Adipocyte (in vitro differentiated cells): Measurements from ENCODE around the gene ASB12.

Source experiments
- DNase-seq: peaks from one replicate; pipeline ENCODE4 v3.0.0-alpha.2; 2015; ENCODE audit warnings: low read depth
- H3K27me3 ChIP-seq: replicated peaks from 2 replicates; pipeline ENCODE4 v1.7.0; 2013; ENCODE audit warnings: mild to moderate bottlenecking, low read length, moderate library complexity; ENCODE audit not compliant: control insufficient read depth, insufficient read depth
- H3K36me3 ChIP-seq: 2 replicates; pipeline ENCODE4 v1.7.0; 2013; ENCODE audit warnings: low read length, mild to moderate bottlenecking, moderate library complexity; ENCODE audit not compliant: control insufficient read depth, insufficient read depth, severe bottlenecking
- H3K4me1 ChIP-seq: 2 replicates; pipeline ENCODE4 v1.7.0; 2013; ENCODE audit warnings: mild to moderate bottlenecking, low read length, moderate library complexity; ENCODE audit not compliant: control insufficient read depth, insufficient read depth
- H3K4me3 ChIP-seq: 2 replicates; pipeline ENCODE4 v1.7.0; 2013; ENCODE audit warnings: mild to moderate bottlenecking, low read length, moderate library complexity
- H3K9ac ChIP-seq: 2 replicates; pipeline ENCODE4 v1.7.0; 2013; ENCODE audit warnings: mild to moderate bottlenecking, low read length, moderate library complexity
- H3K9me3 ChIP-seq: 2 replicates; pipeline ENCODE4 v1.7.0; 2013; ENCODE audit warnings: mild to moderate bottlenecking, low read length, moderate library complexity; ENCODE audit not compliant: control insufficient read depth

Gene ASB12

DNA sequence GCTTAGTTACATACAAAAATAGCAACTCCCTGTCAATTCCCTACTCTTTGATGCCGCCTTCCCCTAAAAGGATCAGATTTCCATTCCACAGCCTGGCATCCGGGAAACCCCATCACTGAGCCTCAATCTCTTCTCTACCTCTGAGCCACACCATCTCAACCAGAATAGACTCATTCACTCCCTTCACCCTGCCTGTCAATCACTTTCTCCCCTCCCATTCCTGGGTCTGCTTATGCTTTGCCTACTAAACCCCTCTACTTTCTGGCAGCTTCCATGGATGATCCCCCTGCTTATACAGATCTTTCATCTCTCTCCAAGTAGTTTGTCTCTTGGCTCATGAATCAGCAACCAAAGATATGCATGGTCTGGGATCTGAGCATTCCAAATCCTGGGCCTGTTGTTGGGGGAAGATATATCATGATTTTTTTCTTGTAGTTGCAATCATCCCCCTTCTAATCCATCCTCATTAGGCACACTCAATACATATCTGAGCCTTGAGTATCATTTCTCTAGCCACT lies 27.5 kb downstream of the ASB12 start:
- peak; percentile 22 for DNase-seq
- Histone ChIP-seq H3K9me3 (no peaks in the 10 kb centered on the region), H3K4me1 (peaks cover 12% of the 10 kb centered on the region), H3K9ac (no peak overlapping the region), H3K27me3 (peaks cover 2% of the 10 kb centered on the region), H3K4me3 (no peak overlapping the region), H3K36me3 (no peaks in the 10 kb centered on the region)

GRCh38 chrX:64198036-64198435 lies 32.4 kb downstream of the ASB12 start:
- no peak for DNase-seq
- no peaks in the 10 kb centered on the region for H3K4me1 ChIP-seq
- no peak overlapping the region for H3K9ac ChIP-seq
- H3K36me3 ChIP-seq: no peaks in the 10 kb centered on the region
- H3K9me3 ChIP-seq: no peaks in the 10 kb centered on the region
- H3K4me3 ChIP-seq: no peak overlapping the region
- H3K27me3 ChIP-seq: peaks cover 2% of the 10 kb centered on the region

DNA sequence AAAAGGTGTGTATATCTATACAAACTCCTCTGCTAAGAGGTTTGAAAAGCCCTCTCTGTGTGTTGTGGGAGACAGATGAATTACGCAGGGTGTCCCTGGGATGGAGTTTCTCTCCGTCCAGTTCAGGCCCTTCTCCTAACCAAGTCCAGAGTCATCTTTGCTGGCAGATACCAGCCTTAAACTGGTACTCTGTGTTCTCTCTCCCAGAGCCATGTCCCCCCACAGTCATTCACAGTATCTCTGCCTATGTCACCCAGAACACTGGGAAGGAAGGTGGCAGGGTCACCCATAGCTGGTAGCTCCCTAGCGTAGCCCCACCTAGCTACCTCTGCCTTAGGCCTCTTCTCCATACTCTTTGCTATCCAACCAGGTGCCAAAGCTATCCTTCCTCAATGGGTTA lies 33.8 kb downstream of the ASB12 start:
- Histone ChIP-seq H3K27me3 (peaks cover 2% of the 10 kb centered on the region), H3K9ac (no peak overlapping the region), H3K36me3 (no peaks in the 10 kb centered on the region), H3K9me3 (no peaks in the 10 kb centered on the region), H3K4me3 (no peak overlapping the region), H3K4me1 (no peaks in the 10 kb centered on the region)
- DNase-seq: no peak

- Histone ChIP-seq H3K4me3 (no peak overlapping the region), H3K9ac (no peak overlapping the region), H3K36me3 (no peaks in the 10 kb centered on the region), H3K9me3 (no peaks in the 10 kb centered on the region), H3K4me1 (no peaks in the 10 kb centered on the region), H3K27me3 (peaks cover 2% of the 10 kb centered on the region)
- no peak for DNase-seq
Measured at GRCh38 chrX:64195862-64196261, 34.5 kb downstream of the ASB12 start.

- Histone ChIP-seq H3K4me3 (no peak overlapping the region), H3K9me3 (no peaks in the 10 kb centered on the region), H3K4me1 (no peaks in the 10 kb centered on the region), H3K27me3 (no peaks in the 10 kb centered on the region), H3K36me3 (no peaks in the 10 kb centered on the region), H3K9ac (no peak overlapping the region)
- DNase-seq: no peak
Measured at GRCh38 chrX:64192673-64193072, 37.7 kb downstream of the ASB12 start.

DNA sequence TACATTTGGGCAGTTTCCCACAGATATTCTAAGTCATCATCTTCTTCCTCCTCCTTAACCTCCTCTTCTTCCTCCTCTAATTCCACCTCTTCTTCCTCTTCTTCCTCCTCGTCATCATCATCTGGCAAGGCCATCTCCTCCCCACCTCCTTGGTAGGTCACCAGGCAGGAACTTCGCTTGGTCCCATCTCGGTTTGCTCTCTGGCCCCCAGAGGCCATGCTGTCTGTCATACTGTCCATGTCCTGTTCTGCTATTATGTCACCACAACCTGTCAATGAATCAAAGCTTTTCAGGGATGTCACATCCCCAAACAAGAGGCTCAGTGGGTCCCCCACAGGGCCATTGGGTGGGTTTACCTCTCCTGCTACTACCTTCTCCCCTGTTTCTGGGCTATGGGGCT lies 38.4 kb downstream of the ASB12 start:
- Histone ChIP-seq H3K9ac (no peak overlapping the region), H3K36me3 (no peaks in the 10 kb centered on the region), H3K9me3 (no peaks in the 10 kb centered on the region), H3K4me1 (no peaks in the 10 kb centered on the region), H3K27me3 (no peaks in the 10 kb centered on the region), H3K4me3 (no peak overlapping the region)
- no peak for DNase-seq

DNA sequence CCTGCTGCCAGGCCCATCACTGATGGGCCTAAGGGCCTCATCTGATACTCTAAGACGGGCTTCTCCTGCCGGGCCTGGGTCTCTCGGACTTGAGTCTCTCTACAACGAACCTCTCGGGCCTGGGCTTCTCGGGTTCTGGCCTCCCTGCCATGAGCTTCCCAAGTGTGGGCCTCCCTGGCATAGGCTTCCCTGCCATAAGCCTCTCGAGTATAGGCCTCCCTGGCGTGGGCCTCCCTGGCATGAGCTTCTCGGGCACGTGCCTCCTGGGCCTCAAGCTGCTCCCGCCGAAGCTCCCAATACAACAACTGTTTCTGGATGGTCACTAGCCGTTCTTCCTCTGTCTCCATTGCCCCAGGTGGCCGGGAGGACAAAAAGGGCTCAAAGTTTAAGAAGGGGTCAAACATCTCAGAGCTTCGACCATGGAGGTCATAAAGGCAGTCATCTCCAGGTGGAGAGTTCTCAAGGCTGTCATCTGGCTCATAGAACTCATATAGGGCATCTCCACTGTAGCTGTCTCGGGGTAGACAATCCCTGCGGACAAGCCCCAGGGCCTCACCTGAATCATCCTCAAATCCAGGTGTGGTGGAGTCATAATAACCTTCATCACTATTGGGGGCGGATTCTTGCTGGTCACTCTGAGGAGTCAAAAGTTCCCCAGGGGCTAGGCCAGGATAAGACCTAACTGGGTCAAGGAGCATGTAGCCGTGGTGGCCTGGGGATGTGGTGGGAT lies 39.0 kb downstream of the ASB12 start:
- no peak overlapping the region for H3K9ac ChIP-seq
- H3K36me3 ChIP-seq: no peaks in the 10 kb centered on the region
- H3K4me3 ChIP-seq: no peak overlapping the region
- H3K4me1 ChIP-seq: no peaks in the 10 kb centered on the region
- no peak for DNase-seq
- H3K27me3 ChIP-seq: no peaks in the 10 kb centered on the region
- H3K9me3 ChIP-seq: no peaks in the 10 kb centered on the region

GRCh38 chrX:64190136-64190740 lies 40.2 kb downstream of the ASB12 start:
- Histone ChIP-seq H3K9ac (no peak overlapping the region), H3K9me3 (no peaks in the 10 kb centered on the region), H3K4me1 (no peaks in the 10 kb centered on the region), H3K4me3 (no peak overlapping the region), H3K36me3 (no peaks in the 10 kb centered on the region), H3K27me3 (no peaks in the 10 kb centered on the region)
- no peak for DNase-seq

DNA sequence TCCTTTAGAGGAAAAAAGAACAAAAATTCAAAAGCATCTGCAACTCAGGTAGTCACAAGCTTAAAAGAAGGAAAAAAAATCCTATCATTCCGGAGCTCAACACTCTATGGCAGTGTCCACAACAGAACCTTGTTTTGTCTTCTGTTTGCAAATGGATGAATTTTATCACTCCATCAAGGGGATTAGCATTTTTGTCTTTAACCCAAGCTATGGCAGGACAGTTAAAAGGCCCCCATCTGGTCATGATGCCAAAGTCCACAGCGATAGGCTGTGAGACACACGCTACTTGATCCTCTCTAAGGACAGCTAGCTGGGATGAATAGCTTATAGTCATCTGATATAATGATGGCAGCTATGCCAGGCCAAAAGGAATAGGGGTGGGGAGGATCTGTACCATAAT lies 41.5 kb downstream of the ASB12 start:
- no peaks in the 10 kb centered on the region for H3K27me3 ChIP-seq
- H3K9ac ChIP-seq: no peak overlapping the region
- no peak for DNase-seq
- H3K9me3 ChIP-seq: no peaks in the 10 kb centered on the region
- no peaks in the 10 kb centered on the region for H3K4me1 ChIP-seq
- no peaks in the 10 kb centered on the region for H3K36me3 ChIP-seq
- no peak overlapping the region for H3K4me3 ChIP-seq

DNA sequence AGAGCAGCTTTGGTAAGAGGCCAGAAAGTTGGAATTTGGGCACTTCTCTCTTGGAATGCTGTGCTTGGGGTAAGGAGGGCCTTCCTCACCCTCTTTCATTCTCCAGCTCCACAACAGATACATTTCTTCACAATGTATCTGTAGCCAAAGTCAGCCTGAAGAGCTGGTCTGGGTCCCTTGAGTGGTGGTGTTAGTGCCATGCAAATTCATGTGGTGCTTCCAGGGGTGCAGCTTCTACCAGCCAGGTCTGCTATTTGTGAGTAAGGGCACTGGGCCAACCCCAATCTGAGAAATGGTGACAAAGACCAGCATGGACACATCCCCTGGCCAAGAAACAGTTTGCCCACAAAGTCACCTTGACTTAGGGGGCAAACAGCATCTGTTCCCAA lies 42.7 kb downstream of the ASB12 start:
- H3K9me3 ChIP-seq: no peaks in the 10 kb centered on the region

GRCh38 chrX:64186974-64187761 lies 43.2 kb downstream of the ASB12 start:
- Histone ChIP-seq H3K36me3 (no peaks in the 10 kb centered on the region), H3K27me3 (peaks cover 1% of the 10 kb centered on the region), H3K9ac (no peak overlapping the region), H3K4me3 (no peak overlapping the region), H3K4me1 (no peaks in the 10 kb centered on the region), H3K9me3 (no peaks in the 10 kb centered on the region)
- no peak for DNase-seq

More for the DNA sequence above, 42.7 kb downstream of the ASB12 start:
- Histone ChIP-seq H3K4me3 (no peak overlapping the region), H3K4me1 (no peaks in the 10 kb centered on the region), H3K27me3 (no peaks in the 10 kb centered on the region), H3K9ac (no peak overlapping the region), H3K36me3 (no peaks in the 10 kb centered on the region)
- no peak for DNase-seq
